Measurements from ENCODE around the gene DRC7.
"Not testable (repeated sequence)": the region's sequence is repeated elsewhere in the genome, so short reads cannot be mapped to it uniquely, and the experiment has no call there.

DRC7 gene

GRCh38 chr16:57713596-57713995 is 19.0 kb downstream of the DRC7 start:
- DNase-seq (ENCODE audit: low read depth in 2 of 2) = no peak

- DNase-seq (ENCODE audit: low read depth in 2 of 2) = no peak
Observed at GRCh38 chr16:57714047-57714446, 19.4 kb downstream of the DRC7 start.

- DNase-seq (ENCODE audit: low read depth in 2 of 2) = no peak
Observed at GRCh38 chr16:57720142-57720575, 25.6 kb downstream of the DRC7 start.

GRCh38 chr16:57721356-57722209 is 27.0 kb downstream of the DRC7 start:
- DNase-seq (ENCODE audit: low read depth in 2 of 2) = no peak

- DNase-seq (ENCODE audit: low read depth in 2 of 2) = no peak
Observed at GRCh38 chr16:57722210-57722499, 27.5 kb downstream of the DRC7 start.

GRCh38 chr16:57722651-57723050 is 28.0 kb downstream of the DRC7 start:
- no peak for DNase-seq (ENCODE audit: low read depth in 2 of 2)

- DNase-seq (ENCODE audit: low read depth in 2 of 2) = no peak
Observed at GRCh38 chr16:57723170-57723569, 28.6 kb downstream of the DRC7 start.

GRCh38 chr16:57724531-57724930 is 29.9 kb downstream of the DRC7 start:
- DNase-seq (ENCODE audit: low read depth in 2 of 2) = no peak

GRCh38 chr16:57725151-57725550 is 30.5 kb downstream of the DRC7 start:
- DNase-seq (ENCODE audit: low read depth in 2 of 2) = no peak

GRCh38 chr16:57725554-57725953 is 30.9 kb downstream of the DRC7 start:
- no peak for DNase-seq (ENCODE audit: low read depth in 2 of 2)

- DNase-seq (ENCODE audit: low read depth in 2 of 2) = no peak
Observed at GRCh38 chr16:57725976-57726375, 31.4 kb downstream of the DRC7 start.

GRCh38 chr16:57726433-57726947 is 31.9 kb downstream of the DRC7 start:
- DNase-seq (ENCODE audit: low read depth in 2 of 2) = no peak

GRCh38 chr16:57727610-57728009 is 33.0 kb downstream of the DRC7 start:
- DNase-seq (ENCODE audit: low read depth in 2 of 2) = no peak

- no peak for DNase-seq (ENCODE audit: low read depth in 2 of 2)
Observed at GRCh38 chr16:57728336-57729181, 34.0 kb downstream of the DRC7 start.

- DNase-seq (ENCODE audit: low read depth in 2 of 2) = no peak
Observed at GRCh38 chr16:57729182-57729484, 34.5 kb downstream of the DRC7 start.

GRCh38 chr16:57729852-57730251 is 35.2 kb downstream of the DRC7 start:
- DNase-seq (ENCODE audit: low read depth in 2 of 2) = not testable (repeated sequence)

- DNase-seq (ENCODE audit: low read depth in 2 of 2) = no peak
Observed at GRCh38 chr16:57730771-57731730, 36.4 kb downstream of the DRC7 start.

GRCh38 chr16:57732037-57732436 is 37.4 kb downstream of the DRC7 start:
- peak in 1 of 2 experiments; percentile 1 for DNase-seq (ENCODE audit: low read depth in 2 of 2)

- no peak for DNase-seq (ENCODE audit: low read depth in 2 of 2)
Observed at GRCh38 chr16:57732714-57733113, 38.1 kb downstream of the DRC7 start.

- no peak for DNase-seq (ENCODE audit: low read depth in 2 of 2)
Observed at GRCh38 chr16:57734308-57734924, 39.8 kb downstream of the DRC7 start.
